Fibroblast of villous mesenchyme (primary cell): ENCODE measurements around the gene TNFRSF1B. TPM values are rescaled to one million over a fixed set of nuclear protein-coding genes. Genes with fewer than 3 reads are reported as not detected.

ENCODE experiments used
- DNase-seq: peaks from one replicate; pipeline ENCODE4 v3.0.0-alpha.2; 2010; ENCODE audit warnings: low read depth
- H3K4me3 ChIP-seq: 2 replicates; pipeline ENCODE4 v1.5.1; 2011; ENCODE audit warnings: low read depth, mild to moderate bottlenecking, low read length
- total RNA-seq: library from RNA; depleted of rRNA; stranded (reverse); fragments of >200 nt; gene quantifications from 2 replicates; pipeline ENCODE4 v1.2.3, GENCODE V29; 2012
- TF ChIP-seq, protein P1 (sequence below): IDR thresholded peaks from 2 replicates; pipeline ENCODE4 v1.5.1; 2012; ENCODE audit warnings: low read depth, mild to moderate bottlenecking, low read length; ENCODE audit not compliant: insufficient read depth

Gene TNFRSF1B
- total RNA-seq, 1 donor, result 25.9 TPM

DNA sequence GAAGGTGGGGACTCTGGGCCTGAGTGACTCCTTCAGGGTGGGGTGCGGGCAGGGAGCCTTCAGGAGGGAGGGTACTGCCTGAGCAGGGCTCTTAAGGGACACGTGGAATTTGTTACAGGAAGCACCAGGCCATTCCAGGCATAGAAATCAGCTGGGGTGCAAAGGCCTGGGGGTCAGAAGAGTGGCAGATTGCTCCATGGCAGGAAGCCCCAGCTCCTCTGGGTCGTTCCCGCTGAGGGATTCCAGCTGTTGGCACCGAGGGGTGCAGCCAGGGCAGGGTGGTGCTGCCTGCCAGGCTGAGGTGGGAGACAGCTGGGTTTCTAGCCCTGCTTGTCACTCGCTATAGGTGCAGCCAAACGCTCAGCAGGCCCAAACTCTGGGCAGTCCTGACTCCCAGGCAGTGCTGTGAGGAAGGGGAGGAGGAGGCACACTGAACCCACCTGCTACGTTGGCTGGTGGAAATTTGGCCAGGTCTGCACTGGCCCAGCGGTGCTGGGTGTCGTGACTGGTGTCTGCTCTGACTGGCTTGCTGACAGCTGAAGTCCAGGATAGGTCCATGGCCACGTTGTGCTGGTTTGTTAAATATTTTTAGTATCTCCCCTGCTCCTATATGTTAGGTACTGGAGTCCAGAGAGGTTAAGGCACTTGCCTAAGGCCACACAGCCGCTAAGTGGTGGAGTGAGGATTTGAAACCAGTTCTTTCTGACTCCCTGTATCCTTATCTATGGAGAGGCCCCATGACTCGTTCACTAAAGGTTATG, 19.3 kb downstream of the TNFRSF1B start:
- H3K4me3 ChIP-seq, result no peak overlapping the region
- peak; percentile 47 for DNase-seq
- TF ChIP-seq, protein P1, sequence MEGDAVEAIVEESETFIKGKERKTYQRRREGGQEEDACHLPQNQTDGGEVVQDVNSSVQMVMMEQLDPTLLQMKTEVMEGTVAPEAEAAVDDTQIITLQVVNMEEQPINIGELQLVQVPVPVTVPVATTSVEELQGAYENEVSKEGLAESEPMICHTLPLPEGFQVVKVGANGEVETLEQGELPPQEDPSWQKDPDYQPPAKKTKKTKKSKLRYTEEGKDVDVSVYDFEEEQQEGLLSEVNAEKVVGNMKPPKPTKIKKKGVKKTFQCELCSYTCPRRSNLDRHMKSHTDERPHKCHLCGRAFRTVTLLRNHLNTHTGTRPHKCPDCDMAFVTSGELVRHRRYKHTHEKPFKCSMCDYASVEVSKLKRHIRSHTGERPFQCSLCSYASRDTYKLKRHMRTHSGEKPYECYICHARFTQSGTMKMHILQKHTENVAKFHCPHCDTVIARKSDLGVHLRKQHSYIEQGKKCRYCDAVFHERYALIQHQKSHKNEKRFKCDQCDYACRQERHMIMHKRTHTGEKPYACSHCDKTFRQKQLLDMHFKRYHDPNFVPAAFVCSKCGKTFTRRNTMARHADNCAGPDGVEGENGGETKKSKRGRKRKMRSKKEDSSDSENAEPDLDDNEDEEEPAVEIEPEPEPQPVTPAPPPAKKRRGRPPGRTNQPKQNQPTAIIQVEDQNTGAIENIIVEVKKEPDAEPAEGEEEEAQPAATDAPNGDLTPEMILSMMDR, result no peak

DNA sequence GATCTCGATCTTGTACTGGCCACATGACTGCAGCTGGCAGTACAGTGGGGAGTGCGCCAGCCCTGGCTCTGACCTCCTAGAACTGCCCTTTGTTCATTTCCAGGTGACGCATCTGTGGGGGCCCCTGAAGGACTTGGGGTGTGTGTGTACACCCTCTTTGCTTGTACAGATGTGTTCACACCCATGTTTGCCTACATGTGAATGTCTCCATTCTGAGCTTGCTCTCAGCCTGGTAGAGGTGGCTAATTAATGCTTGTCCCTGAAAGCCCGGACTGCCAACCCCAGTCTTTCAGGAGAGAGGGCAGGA, 19.8 kb downstream of the TNFRSF1B start:
- TF ChIP-seq, protein P1, result no peak
- H3K4me3 ChIP-seq, result no peak overlapping the region
- no peak for DNase-seq

DNA sequence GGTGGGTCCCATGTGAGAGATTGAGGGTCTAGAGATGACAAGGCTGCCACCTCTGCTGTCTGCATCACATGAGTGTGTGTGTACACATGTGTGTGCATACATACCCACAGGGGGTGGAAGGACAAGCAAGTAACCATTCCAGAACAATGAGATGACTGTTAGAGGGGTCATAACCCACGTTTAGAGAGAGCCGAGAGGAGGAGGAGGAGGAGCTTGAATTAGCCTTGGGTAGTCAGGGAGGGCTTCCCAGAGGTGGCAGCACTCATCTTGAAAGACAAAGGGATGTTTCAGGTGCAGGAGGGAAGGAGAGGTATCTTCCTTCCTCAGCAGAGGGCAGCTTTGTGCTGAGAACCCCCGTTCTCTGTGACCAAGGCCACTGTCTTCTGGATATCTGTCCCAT, 21.3 kb downstream of the TNFRSF1B start:
- DNase-seq, result no peak
- H3K4me3 ChIP-seq, result no peak overlapping the region
- TF ChIP-seq, protein P1, result no peak

DNA sequence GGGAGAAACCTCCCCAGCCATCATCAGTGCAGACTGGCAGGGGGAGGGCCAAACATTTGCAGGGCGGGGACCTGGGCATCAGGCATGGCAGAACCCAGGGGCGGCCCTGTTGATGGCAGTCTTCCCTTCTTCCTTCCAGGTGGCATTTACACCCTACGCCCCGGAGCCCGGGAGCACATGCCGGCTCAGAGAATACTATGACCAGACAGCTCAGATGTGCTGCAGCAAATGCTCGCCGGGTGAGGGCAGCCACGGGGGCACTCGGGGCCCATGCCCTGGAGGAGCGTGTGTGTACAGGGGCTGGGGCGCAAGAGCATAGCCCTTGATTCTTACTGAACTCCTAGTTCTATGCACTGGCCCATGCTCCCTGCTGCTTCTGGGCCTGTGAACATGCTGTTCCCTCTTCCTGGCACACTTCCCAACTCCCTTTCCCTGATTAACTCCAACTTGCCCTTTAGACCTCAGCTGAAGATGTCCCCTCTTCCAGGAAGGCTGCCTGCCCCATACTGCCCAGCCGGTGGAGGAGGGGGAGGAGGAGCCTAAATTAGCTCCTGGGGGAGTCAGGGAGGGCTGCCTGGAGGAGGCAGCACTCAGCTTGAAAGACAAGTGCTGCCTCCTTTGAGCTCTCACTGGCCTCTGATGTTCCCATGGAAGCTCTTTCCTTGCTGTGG, 22.0 kb downstream of the TNFRSF1B start:
- DNase-seq, result no peak
- TF ChIP-seq, protein P1, result no peak
- no peak overlapping the region for H3K4me3 ChIP-seq

DNA sequence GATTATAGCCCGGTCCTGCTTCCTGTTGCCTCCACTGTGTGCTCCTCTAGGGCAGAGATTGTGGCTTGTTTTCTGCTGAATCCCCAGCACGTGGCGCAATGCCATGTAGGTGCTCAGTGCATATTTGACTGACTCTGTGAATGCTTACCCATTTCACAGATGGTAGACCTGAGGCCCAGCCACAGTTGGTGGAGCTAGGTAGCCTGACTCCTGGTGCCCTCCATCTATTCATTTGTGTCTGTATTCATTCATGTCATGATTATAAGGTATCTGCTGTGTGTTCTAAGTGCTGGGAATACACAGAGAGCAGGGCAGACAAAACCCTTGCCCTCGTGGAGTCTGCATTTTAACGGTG, 22.5 kb downstream of the TNFRSF1B start:
- TF ChIP-seq, protein P1, result no peak
- DNase-seq, result no peak
- H3K4me3 ChIP-seq, result no peak overlapping the region

DNA sequence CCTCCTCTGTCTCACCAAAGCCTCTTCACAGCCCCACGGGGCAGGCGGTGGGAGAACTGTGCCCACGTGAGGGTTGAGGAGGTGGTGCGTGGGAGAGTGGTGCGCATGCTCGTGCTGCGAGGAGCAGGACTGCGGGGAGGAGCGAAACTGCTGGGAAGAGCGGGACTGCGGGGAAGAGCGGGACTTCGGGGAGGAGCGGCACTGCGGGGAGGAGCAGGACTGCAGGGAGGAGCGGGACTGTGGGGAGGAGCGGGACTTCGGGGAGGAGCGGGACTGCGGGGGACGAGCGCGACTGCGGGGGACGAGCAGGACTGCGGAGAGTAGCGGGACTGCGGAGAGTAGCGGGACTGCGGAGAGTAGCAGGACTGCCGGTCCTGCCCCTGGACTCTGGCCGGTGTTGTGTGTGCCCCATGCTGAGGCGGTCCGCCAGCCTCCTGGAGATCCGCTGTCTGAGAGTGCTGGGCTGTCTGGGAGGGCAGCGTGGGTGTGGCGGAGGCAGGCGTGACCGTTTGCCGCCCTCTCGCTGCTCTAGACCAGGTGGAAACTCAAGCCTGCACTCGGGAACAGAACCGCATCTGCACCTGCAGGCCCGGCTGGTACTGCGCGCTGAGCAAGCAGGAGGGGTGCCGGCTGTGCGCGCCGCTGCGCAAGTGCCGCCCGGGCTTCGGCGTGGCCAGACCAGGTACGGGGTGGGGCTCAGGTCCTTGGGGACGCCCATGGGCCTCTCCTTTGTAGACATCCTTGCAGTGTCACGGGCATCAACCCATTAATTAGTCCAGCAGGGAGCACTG, 24.6 kb downstream of the TNFRSF1B start:
- H3K4me3 ChIP-seq, result no peak overlapping the region
- DNase-seq, result no peak
- TF ChIP-seq, protein P1, result no peak
